Measurements from ENCODE around the gene KRTAP4-6. TPM values are rescaled to one million over a fixed set of nuclear protein-coding genes. Genes with fewer than 3 reads are reported as not detected.
"Not testable (repeated sequence)": the region's sequence is repeated elsewhere in the genome, so short reads cannot be mapped to it uniquely, and the experiment has no call there.

KRTAP4-6 gene
- total RNA-seq, 4 donors from 2014 or later = not detected

DNA sequence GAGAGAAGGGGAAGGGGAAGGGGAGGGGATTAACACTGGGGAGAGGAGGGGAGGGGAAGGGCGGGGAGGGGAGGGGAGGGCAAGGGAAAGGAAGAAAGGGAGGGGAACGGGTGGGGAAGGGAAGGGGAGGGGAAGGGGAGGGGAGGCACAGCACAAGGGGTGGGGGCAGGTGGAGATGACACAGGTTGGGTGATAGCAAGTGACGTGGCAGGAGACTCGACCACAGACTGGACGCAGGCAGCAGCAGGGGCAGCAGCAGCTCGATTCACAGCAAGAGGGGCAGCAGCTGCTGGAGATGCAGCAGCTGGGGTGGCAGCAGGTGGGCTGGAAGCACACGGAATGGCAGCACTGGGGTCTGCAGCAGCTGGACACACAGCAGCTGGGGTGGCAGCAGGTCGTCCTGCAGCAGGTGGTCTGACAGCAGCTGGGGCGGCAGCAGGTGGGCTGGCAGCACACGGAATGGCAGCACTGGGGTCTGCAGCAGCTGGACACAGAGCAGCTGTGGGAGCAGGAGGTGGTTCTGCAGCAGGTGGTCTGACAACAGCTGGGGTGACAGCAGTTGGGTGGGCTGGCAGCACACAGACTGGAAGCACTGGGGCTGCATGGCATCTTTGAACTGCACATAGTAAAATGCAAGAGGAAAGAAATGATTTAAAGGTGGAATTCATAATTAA is 38.6 kb downstream of the KRTAP4-6 start, which contains the start of gene KRTAP4-16:
KRTAP4-16 (minus strand) TSS at position 624 of the 674 bp plus-strand sequence; CDS start at position 624, 0 bp downstream.
- H3K27ac ChIP-seq = no peak within 1 kb of the TSS
- no peaks in the 10 kb centered on the region for H3K9me3 ChIP-seq
- no peak for DNase-seq
- no peaks in the 10 kb centered on the region for H3K36me3 ChIP-seq
- no peaks in the 10 kb centered on the region for H3K27me3 ChIP-seq
- H3K4me1 ChIP-seq = no peaks in the 10 kb centered on the region
- TF ChIP-seq, protein P1, sequence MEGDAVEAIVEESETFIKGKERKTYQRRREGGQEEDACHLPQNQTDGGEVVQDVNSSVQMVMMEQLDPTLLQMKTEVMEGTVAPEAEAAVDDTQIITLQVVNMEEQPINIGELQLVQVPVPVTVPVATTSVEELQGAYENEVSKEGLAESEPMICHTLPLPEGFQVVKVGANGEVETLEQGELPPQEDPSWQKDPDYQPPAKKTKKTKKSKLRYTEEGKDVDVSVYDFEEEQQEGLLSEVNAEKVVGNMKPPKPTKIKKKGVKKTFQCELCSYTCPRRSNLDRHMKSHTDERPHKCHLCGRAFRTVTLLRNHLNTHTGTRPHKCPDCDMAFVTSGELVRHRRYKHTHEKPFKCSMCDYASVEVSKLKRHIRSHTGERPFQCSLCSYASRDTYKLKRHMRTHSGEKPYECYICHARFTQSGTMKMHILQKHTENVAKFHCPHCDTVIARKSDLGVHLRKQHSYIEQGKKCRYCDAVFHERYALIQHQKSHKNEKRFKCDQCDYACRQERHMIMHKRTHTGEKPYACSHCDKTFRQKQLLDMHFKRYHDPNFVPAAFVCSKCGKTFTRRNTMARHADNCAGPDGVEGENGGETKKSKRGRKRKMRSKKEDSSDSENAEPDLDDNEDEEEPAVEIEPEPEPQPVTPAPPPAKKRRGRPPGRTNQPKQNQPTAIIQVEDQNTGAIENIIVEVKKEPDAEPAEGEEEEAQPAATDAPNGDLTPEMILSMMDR (IDR thresholded peaks at IDR 0.05) = no peak
- no peak for TF ChIP-seq POLR2A (IDR thresholded peaks at IDR 0.05)
- no peak within 1 kb of the TSS for H3K4me3 ChIP-seq

GRCh38 chr17:41099682-41100480 is 40.5 kb downstream of the KRTAP4-6 start:
- H3K9me3 ChIP-seq, H3K4me3 ChIP-seq, H3K4me1 ChIP-seq, H3K36me3 ChIP-seq, H3K27me3 ChIP-seq, H3K27ac ChIP-seq, DNase-seq: not testable (repeated sequence)

DNA sequence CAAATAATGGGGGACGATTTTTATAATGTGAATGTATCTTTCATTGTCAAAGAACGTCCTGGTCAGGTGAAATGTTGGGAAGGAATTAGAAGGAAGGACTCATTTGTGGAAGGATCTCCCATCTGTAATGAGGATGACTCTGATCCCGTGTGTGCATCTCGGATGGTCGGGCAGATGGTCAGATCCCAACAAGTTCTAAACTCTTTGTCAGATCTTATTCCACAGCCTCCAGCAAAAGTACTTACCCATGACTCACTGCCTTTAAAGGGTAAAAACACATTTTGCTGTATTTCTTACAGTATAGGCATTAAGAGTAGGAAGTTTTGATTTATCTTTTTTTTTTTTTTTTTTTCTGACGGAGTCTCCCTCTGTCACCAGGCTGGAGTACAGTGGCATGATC is 41.9 kb downstream of the KRTAP4-6 start:
- no peak for DNase-seq
- no peak for TF ChIP-seq POLR2A (IDR thresholded peaks at IDR 0.05)
- TF ChIP-seq, protein P1 (IDR thresholded peaks at IDR 0.05) = no peak

GRCh38 chr17:41098042-41098441 is 42.3 kb downstream of the KRTAP4-6 start, which contains the start of gene KRTAP4-8:
KRTAP4-8 (minus strand) TSS chr17:41098142; CDS start chr17:41098084, 58 bp downstream.
- TF ChIP-seq, protein P1 (IDR thresholded peaks at IDR 0.05) = no peak
- no peak for TF ChIP-seq POLR2A (IDR thresholded peaks at IDR 0.05)
- DNase-seq = no peak
- H3K9me3 ChIP-seq = no peaks in the 10 kb centered on the region

More for the DNA sequence above, 41.9 kb downstream of the KRTAP4-6 start:
- Histone ChIP-seq H3K4me3 (no peak overlapping the region), H3K9me3 (no peaks in the 10 kb centered on the region), H3K36me3 (no peaks in the 10 kb centered on the region), H3K27me3 (no peaks in the 10 kb centered on the region), H3K4me1 (no peaks in the 10 kb centered on the region), H3K27ac (no peak overlapping the region)

GRCh38 chr17:41096055-41096454 is 44.3 kb downstream of the KRTAP4-6 start:
- Histone ChIP-seq H3K27ac (no peak overlapping the region), H3K4me1 (no peaks in the 10 kb centered on the region), H3K9me3 (no peaks in the 10 kb centered on the region), H3K4me3 (no peak overlapping the region), H3K36me3 (no peaks in the 10 kb centered on the region), H3K27me3 (no peaks in the 10 kb centered on the region)
- DNase-seq = no peak
- no peak for TF ChIP-seq POLR2A (IDR thresholded peaks at IDR 0.05)
- TF ChIP-seq, protein P1 (IDR thresholded peaks at IDR 0.05) = no peak

More at GRCh38 chr17:41098042-41098441, 42.3 kb downstream of the KRTAP4-6 start, which contains the start of gene KRTAP4-8:
- Histone ChIP-seq H3K27me3 (no peaks in the 10 kb centered on the region), H3K36me3 (no peaks in the 10 kb centered on the region), H3K4me3 (no peak within 1 kb of the TSS), H3K27ac (no peak within 1 kb of the TSS), H3K4me1 (no peaks in the 10 kb centered on the region)

Small RNA genes within 50 kb of the gene (small RNA-seq; reads per million reads assigned to genes)
- gene KRTAP4-17P = 0 reads per million in 2 donors

Other genes starting within 250 kb of the KRTAP4-6 start
- 1 to 10 TPM in 2 of 4 donors, not detected in 2; 1.1 to 2.5 TPM for gene KRT23, start 202.9 kb downstream of the KRTAP4-6 start, total RNA-seq
- not detected for gene KRT39, start 173.6 kb downstream of the KRTAP4-6 start, total RNA-seq
- 1 to 10 TPM in 1 of 4 donors, under 1 TPM in 2, not detected in 1; 0.88 to 1.0 (median 0.94) TPM for gene KRT40, start 156.2 kb downstream of the KRTAP4-6 start, total RNA-seq
- not detected for gene KRTAP3-3, start 146.4 kb downstream of the KRTAP4-6 start, total RNA-seq
- gene KRTAP3-2, start 140.6 kb downstream of the KRTAP4-6 start, total RNA-seq = not detected
- gene KRTAP3-1, start 131.4 kb downstream of the KRTAP4-6 start, total RNA-seq = not detected
- not detected for gene KRTAP1-5, start 113.3 kb downstream of the KRTAP4-6 start, total RNA-seq
- not detected for gene KRTAP1-4, start 110.3 kb downstream of the KRTAP4-6 start, total RNA-seq
- not detected for gene KRTAP1-3, start 105.7 kb downstream of the KRTAP4-6 start, total RNA-seq
- gene KRTAP1-1, start 99.1 kb downstream of the KRTAP4-6 start, total RNA-seq = not detected
- not detected for gene KRTAP2-1, start 93.2 kb downstream of the KRTAP4-6 start, total RNA-seq
- not detected for gene KRTAP2-2, start 85.3 kb downstream of the KRTAP4-6 start, total RNA-seq
- gene KRTAP2-3, start 80.4 kb downstream of the KRTAP4-6 start, total RNA-seq = not detected
- gene KRTAP2-4, start 74.7 kb downstream of the KRTAP4-6 start, total RNA-seq = not detected
- gene KRTAP4-7, start 56.4 kb downstream of the KRTAP4-6 start, total RNA-seq = not detected
- not detected for gene KRTAP4-8, start 42.4 kb downstream of the KRTAP4-6 start, total RNA-seq
- not detected for gene KRTAP4-16, start 38.3 kb downstream of the KRTAP4-6 start, total RNA-seq
- not detected for gene KRTAP4-9, start 35.2 kb downstream of the KRTAP4-6 start, total RNA-seq
- gene KRTAP4-11, start 22.2 kb downstream of the KRTAP4-6 start, total RNA-seq = not detected
- not detected for gene KRTAP4-12, start 16.4 kb downstream of the KRTAP4-6 start, total RNA-seq
- gene KRTAP4-5, start 9.3 kb upstream of the KRTAP4-6 start, total RNA-seq = not detected
- gene KRTAP4-4, start 20.2 kb upstream of the KRTAP4-6 start, total RNA-seq = not detected
- not detected for gene KRTAP4-3, start 27.7 kb upstream of the KRTAP4-6 start, total RNA-seq
- gene KRTAP4-2, start 37.7 kb upstream of the KRTAP4-6 start, total RNA-seq = not detected
- not detected for gene KRTAP4-1, start 44.4 kb upstream of the KRTAP4-6 start, total RNA-seq
- gene KRTAP9-1, start 49.3 kb upstream of the KRTAP4-6 start, total RNA-seq = not detected
- gene KRTAP9-2, start 86.1 kb upstream of the KRTAP4-6 start, total RNA-seq = not detected
- gene KRTAP9-3, start 91.9 kb upstream of the KRTAP4-6 start, total RNA-seq = not detected
- not detected for gene KRTAP9-8, start 97.5 kb upstream of the KRTAP4-6 start, total RNA-seq
- not detected for gene KRTAP9-4, start 109.1 kb upstream of the KRTAP4-6 start, total RNA-seq
- gene KRTAP9-9, start 114.8 kb upstream of the KRTAP4-6 start, total RNA-seq = not detected
- gene KRTAP9-6, start 124.8 kb upstream of the KRTAP4-6 start, total RNA-seq = not detected
- not detected for gene KRTAP9-7, start 135.2 kb upstream of the KRTAP4-6 start, total RNA-seq
- not detected for gene KRTAP29-1, start 162.3 kb upstream of the KRTAP4-6 start, total RNA-seq
- gene KRTAP16-1, start 168.8 kb upstream of the KRTAP4-6 start, total RNA-seq = not detected
- not detected for gene KRTAP17-1, start 175.2 kb upstream of the KRTAP4-6 start, total RNA-seq
- gene KRT33A, start 210.3 kb upstream of the KRTAP4-6 start, total RNA-seq = not detected
- gene KRT33B, start 229.3 kb upstream of the KRTAP4-6 start, total RNA-seq = not detected
- not detected for gene KRT34, start 241.8 kb upstream of the KRTAP4-6 start, total RNA-seq